ENCODE results near the gene KCNIP1. TPM values are rescaled to one million over a fixed set of nuclear protein-coding genes. Genes with fewer than 3 reads are reported as not detected.

KCNIP1 gene
- total and polyA plus RNA-seq, 10 donors, result 0.08 to 20.0 (median 9.4) TPM

DNA sequence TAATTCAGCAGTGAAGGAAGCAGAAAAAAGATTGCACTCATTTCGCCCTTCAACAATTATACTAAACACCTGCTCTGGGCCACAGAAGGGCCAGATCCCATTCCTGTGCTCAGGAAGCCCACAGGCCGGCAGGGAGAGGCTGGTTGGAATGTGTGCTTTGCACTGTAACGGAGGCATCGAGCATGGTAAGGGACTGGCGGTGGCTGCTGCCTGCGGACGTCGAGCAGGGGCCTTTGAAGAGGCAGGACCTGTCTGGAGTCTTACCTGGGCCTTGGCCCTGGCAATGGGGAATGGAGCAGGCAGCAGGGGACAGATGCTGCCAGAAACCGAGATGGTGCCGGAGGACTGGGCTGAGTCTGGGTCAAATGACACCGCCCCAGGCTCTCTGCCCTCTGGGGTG is 97.8 kb downstream of the KCNIP1 start:
- Histone ChIP-seq H3K27me3 (replicated peaks in 1 of 7) (peaks cover 0 to 39% (median 0%) of the 10 kb centered on the region in 7 donors), H3K4me1 (peaks cover 0 to 13% (median 2%) of the 10 kb centered on the region in 6 donors), H3K36me3 (no peaks in the 10 kb centered on the region), H3K9me3 (no peaks in the 10 kb centered on the region), H3K4me3 (no peak overlapping the region), H3K27ac (no peak overlapping the region)
- intact Hi-C loops (cut with DNase I; ENCODE audit: low total_unique reads), result no loop called here
- 88 to 94% (median 90%) methylated on average over 11 of the region's 11 CpGs for WGBS, 5 donors
- no peak for DNase-seq
- TF ChIP-seq, protein P1, sequence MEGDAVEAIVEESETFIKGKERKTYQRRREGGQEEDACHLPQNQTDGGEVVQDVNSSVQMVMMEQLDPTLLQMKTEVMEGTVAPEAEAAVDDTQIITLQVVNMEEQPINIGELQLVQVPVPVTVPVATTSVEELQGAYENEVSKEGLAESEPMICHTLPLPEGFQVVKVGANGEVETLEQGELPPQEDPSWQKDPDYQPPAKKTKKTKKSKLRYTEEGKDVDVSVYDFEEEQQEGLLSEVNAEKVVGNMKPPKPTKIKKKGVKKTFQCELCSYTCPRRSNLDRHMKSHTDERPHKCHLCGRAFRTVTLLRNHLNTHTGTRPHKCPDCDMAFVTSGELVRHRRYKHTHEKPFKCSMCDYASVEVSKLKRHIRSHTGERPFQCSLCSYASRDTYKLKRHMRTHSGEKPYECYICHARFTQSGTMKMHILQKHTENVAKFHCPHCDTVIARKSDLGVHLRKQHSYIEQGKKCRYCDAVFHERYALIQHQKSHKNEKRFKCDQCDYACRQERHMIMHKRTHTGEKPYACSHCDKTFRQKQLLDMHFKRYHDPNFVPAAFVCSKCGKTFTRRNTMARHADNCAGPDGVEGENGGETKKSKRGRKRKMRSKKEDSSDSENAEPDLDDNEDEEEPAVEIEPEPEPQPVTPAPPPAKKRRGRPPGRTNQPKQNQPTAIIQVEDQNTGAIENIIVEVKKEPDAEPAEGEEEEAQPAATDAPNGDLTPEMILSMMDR (IDR thresholded peaks at IDR 0.05 in 8 of 11, conservative IDR thresholded peaks at IDR 0.05 in 3 of 11), result no peak
- TF ChIP-seq POLR2A (IDR thresholded peaks at IDR 0.05) (no peak), POLR2AphosphoS5 (IDR thresholded peaks at IDR 0.05) (no peak)

DNA sequence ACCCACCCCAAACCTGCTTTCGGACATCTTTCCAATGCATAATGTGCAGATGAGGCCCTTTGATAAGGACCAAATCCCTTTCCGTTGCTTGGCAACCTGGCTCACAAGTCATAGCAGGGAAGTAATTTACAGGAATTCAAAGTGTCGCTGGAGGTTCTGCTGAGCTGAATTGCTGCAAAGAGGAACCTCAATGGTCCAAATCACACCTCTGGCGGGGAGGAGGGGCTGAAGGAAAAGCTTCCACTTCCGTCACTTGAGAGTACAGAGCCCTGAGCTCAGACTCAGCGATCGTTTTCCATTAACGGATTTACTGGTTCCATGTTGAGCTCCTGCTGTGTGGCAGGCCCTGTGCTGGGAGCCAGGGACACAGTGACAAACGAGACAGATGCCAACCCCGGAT is 99.3 kb downstream of the KCNIP1 start:
- Histone ChIP-seq H3K4me3 (no peak overlapping the region), H3K9me3 (no peaks in the 10 kb centered on the region), H3K27me3 (replicated peaks in 1 of 7) (peaks cover 0 to 39% (median 0%) of the 10 kb centered on the region in 7 donors), H3K27ac (no peak overlapping the region), H3K36me3 (no peaks in the 10 kb centered on the region), H3K4me1 (peaks cover 0 to 6% (median 2%) of the 10 kb centered on the region in 6 donors)
- TF ChIP-seq, protein P1 (IDR thresholded peaks at IDR 0.05 in 8 of 11, conservative IDR thresholded peaks at IDR 0.05 in 3 of 11), result no peak
- no peak for TF ChIP-seq POLR2A (IDR thresholded peaks at IDR 0.05)
- TF ChIP-seq POLR2AphosphoS5 (IDR thresholded peaks at IDR 0.05), result no peak
- DNase-seq, result no peak
- WGBS, 5 donors, result 73 to 88% (median 85%) methylated on average over 10 of the region's 10 CpGs
- intact Hi-C loops (cut with DNase I; ENCODE audit: low total_unique reads), result no loop called here

DNA sequence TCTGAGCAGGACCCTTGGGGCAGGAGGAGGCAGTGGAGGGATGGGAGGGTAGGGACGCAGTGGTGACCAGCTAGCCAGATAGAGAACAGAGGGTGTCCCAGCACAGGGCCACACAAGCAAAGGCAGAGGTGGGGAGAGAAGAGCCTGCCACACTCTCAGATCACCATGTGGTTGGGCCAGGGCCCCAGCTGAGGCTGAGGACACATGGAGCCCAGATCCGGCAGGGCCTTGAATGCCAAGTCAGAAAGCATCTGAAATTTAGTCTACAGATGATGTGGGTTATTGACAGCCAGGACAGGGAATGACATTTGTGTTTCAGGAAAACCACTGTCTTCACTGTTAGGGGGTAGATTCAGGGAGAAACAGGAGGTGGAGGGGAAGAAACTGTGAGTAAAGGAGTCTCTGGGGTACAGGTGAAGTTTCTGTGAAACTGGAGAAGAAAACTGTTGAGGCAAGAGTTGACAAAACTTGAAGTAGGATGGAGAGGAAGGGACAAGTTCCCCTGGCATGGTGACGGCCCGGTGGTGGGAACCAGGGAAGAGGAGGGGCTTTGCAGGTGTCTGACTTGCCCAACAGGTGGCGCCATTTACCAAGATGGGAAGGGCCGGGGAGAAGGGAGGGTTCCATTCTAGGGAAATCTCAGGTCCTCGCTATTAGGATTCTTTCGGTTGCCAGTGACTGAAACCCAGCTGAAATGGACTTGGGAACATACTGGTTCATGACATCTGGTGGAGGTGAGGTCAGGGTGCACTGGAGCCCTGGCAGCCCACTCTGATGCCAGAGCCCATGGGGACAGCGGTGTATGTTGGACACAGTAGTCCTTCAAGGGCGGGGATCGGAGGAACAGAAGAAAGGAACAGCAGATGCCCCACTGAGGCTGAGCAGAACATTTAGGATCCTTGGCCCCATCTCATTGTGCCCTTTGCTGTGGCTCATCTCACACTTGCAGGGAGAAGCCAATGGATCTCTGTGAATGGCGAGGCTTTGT is 100.1 kb downstream of the KCNIP1 start:
- no peak for TF ChIP-seq POLR2AphosphoS5 (IDR thresholded peaks at IDR 0.05)
- TF ChIP-seq, protein P1 (IDR thresholded peaks at IDR 0.05 in 8 of 11, conservative IDR thresholded peaks at IDR 0.05 in 3 of 11), result peak in 9 of 11 experiments; percentile 6 to 74 (median 55)
- intact Hi-C loops (cut with DNase I; ENCODE audit: low total_unique reads), result no loop called here
- DNase-seq, result no peak
- H3K36me3 ChIP-seq, result no peaks in the 10 kb centered on the region
- peaks cover 0 to 39% (median 0%) of the 10 kb centered on the region in 7 donors for H3K27me3 ChIP-seq (replicated peaks in 1 of 7)
- H3K4me3 ChIP-seq, result no peak overlapping the region
- H3K9me3 ChIP-seq, result no peaks in the 10 kb centered on the region
- WGBS, 5 donors, result 47 to 56% (median 50%) methylated on average over 11 to 12 of the region's 12 CpGs
- H3K27ac ChIP-seq, result no peak overlapping the region
- no peaks in the 10 kb centered on the region for H3K4me1 ChIP-seq

DNA sequence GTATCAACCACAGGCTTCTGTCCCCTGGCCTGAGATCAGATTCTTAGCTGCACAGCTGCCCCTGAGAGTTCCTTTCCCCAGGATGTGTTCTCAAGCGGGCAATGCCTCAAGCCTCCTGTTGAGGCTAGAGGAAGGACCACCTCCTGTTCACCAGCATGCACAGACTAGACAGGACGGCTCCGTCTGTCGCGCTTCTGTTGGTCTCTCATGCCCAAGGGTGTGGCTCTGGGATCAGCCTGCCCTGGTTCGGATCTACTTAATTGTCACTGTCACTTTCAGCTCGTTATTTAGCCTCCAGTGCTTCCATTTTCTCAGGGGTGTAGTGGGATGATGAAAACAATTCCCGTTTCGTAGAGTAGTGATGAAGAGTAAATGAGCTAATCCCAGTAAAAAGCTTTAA is 103.1 kb downstream of the KCNIP1 start:
- H3K4me3 ChIP-seq, result no peak overlapping the region
- no peaks in the 10 kb centered on the region for H3K36me3 ChIP-seq
- TF ChIP-seq POLR2A (IDR thresholded peaks at IDR 0.05), result no peak
- no peak for TF ChIP-seq POLR2AphosphoS5 (IDR thresholded peaks at IDR 0.05)
- TF ChIP-seq, protein P1 (IDR thresholded peaks at IDR 0.05 in 8 of 11, conservative IDR thresholded peaks at IDR 0.05 in 3 of 11), result no peak
- intact Hi-C loops (cut with DNase I; ENCODE audit: low total_unique reads), result no loop called here
- no peaks in the 10 kb centered on the region for H3K9me3 ChIP-seq
- 75 to 89% (median 79%) methylated on average over 9 of the region's 9 CpGs for WGBS, 5 donors
- H3K27me3 ChIP-seq (replicated peaks in 1 of 7), result peaks cover 0 to 16% (median 0%) of the 10 kb centered on the region in 7 donors
- no peak for DNase-seq
- H3K27ac ChIP-seq, result no peak overlapping the region
- H3K4me1 ChIP-seq, result no peaks in the 10 kb centered on the region
